GM18498 (cell line): ENCODE measurements around the gene BAMBI.

Source experiments
- ATAC-seq: cut with Tn5 transposase; IDR thresholded peaks from one replicate; pipeline ENCODE4 v1.9.1; 2021; ENCODE audit warnings: mild to moderate bottlenecking, moderate library complexity; ENCODE audit not compliant: unreplicated experiment

Gene BAMBI

GRCh38 chr10:28704464-28705161 is 27.3 kb downstream of the BAMBI start:
- ATAC-seq = no peak

GRCh38 chr10:28705472-28705871 is 28.2 kb downstream of the BAMBI start:
- no peak for ATAC-seq

GRCh38 chr10:28709001-28709710 is 31.8 kb downstream of the BAMBI start:
- no peak for ATAC-seq

- no peak for ATAC-seq
Observed at GRCh38 chr10:28710202-28710886, 33.0 kb downstream of the BAMBI start.

GRCh38 chr10:28711041-28711440 is 33.7 kb downstream of the BAMBI start:
- no peak for ATAC-seq

GRCh38 chr10:28711776-28712175 is 34.5 kb downstream of the BAMBI start:
- ATAC-seq = no peak

- ATAC-seq = no peak
Observed at GRCh38 chr10:28713626-28714352, 36.5 kb downstream of the BAMBI start.

GRCh38 chr10:28714401-28715053 is 37.2 kb downstream of the BAMBI start:
- ATAC-seq = no peak

GRCh38 chr10:28715246-28715645 is 37.9 kb downstream of the BAMBI start:
- no peak for ATAC-seq

- ATAC-seq = no peak
Observed at GRCh38 chr10:28715757-28716156, 38.4 kb downstream of the BAMBI start.

GRCh38 chr10:28716748-28717147 is 39.4 kb downstream of the BAMBI start:
- no peak for ATAC-seq

GRCh38 chr10:28717656-28718201 is 40.4 kb downstream of the BAMBI start:
- ATAC-seq = no peak

GRCh38 chr10:28719789-28720436 is 42.6 kb downstream of the BAMBI start:
- ATAC-seq = no peak

- no peak for ATAC-seq
Observed at GRCh38 chr10:28721318-28721951, 44.1 kb downstream of the BAMBI start.

- no peak for ATAC-seq
Observed at GRCh38 chr10:28722065-28722803, 44.9 kb downstream of the BAMBI start.

GRCh38 chr10:28728366-28728765 is 51.0 kb downstream of the BAMBI start:
- no peak for ATAC-seq

GRCh38 chr10:28730031-28730778 is 52.9 kb downstream of the BAMBI start:
- no peak for ATAC-seq

- no peak for ATAC-seq
Observed at GRCh38 chr10:28732091-28732490, 54.8 kb downstream of the BAMBI start.
